Measurements from ENCODE around the gene CFAP73. TPM values are rescaled to one million over a fixed set of nuclear protein-coding genes. Genes with fewer than 3 reads are reported as not detected.

Gene CFAP73
- total RNA-seq, 1 experiment from 2014 or later, result 0.10 TPM

DNA sequence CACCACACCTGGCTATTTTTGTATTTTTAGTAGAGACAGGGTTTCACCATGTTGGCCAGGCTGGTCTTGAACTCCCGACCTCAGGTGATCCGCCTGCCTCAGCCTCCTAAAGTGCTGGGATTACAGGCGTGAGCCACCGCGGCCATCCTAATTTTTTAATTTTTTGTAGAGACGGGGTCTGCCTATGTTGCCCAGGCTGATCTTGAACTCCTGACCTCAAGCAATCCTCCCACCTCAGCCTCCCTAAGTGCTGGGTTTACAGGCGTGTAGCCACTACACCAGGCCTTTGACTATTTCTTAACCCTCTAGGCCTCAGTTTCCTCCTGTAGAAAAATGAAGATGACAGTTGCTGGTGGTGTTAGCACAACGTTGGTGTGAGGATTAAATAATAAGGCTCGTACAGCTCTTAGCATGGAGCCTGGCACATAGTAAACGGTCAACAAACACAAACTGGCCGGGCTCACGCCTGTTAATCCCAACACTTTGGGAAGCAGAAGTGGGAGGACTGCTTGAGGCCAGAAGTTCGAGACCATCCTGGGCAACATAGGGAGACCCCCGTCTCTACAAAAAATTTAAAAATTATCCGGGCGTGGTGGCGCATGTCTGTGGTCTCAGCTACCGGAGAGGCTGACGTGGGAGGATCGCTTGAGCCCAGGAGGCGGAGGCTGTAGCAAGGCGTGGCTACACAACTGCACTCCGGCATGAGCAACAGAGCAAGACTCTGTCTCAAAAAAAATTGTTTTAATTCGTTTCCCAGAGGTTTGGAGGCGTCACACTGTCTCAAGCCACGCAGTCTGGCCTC, 34.8 kb downstream of the CFAP73 start:
- H3K4me1 ChIP-seq (ENCODE audit: control insufficient read depth, insufficient read depth, low read length), result peaks cover 14% of the 10 kb centered on the region
- peak; percentile 79 for ATAC-seq
- no TSS peak for BruUV-seq (replicated peaks)
- intact Hi-C loops (cut with micrococcal nuclease; ENCODE audit: unreplicated experiment) (no loop called here), in situ Hi-C loops (cut with HindIII; ENCODE audit: low pct_unique_long_range_greater_than_20kb, low sequenced_read_pairs) (no loop called here)
- DNase-seq (ENCODE audit: low read depth, low spot score), result peak; percentile 68
- ChIA-PET POLR2A (no interaction called here), CTCF (interaction anchor here (0.9 kb wide), 1 partner anchor 277 kb away, joined by 4 read pairs; no protein-coding TSS in a partner anchor)
- TF ChIP-seq POLR2AphosphoS5 (IDR thresholded peaks at IDR 0.05; ENCODE audit: low read depth, low read length), result no peak
- 0 out of 2 replicates have a peak, but pooled peaks have one; percentile 7 for TF ChIP-seq SIN3A (IDR thresholded peaks at IDR 0.05; ENCODE audit: borderline replicate concordance, insufficient read depth, low read depth, low read length)
- no peaks in the 10 kb centered on the region for H3K27me3 ChIP-seq (ENCODE audit: control insufficient read depth, insufficient read depth, low read length)
- H3K9me3 ChIP-seq (ENCODE audit: control insufficient read depth, insufficient read depth, low read depth, low read length), result no peaks in the 10 kb centered on the region
- H3K4me3 ChIP-seq (ENCODE audit: low read depth in 2 of 2, low read length in 2 of 2), result peak overlapping the region; percentile 78 to 84
- peaks cover 14% of the 10 kb centered on the region for H3K36me3 ChIP-seq (ENCODE audit: control insufficient read depth, insufficient read depth, low read length)
- peak overlapping the region; percentile 77 for H3K27ac ChIP-seq (ENCODE audit: low read length)

DNA sequence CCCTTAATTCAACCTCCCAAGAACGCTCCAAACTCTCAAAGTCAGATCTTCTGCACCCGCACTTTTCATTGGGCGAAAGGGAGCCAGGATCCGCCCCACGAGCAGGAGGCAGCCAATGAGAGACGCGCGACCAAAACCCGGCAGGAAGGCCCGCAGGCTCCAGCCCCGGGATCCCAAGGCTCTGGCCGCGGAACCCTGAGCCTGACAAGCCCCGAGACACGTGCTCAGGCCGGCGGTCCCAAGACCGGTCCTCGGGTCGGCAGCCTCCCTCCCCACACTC, 35.3 kb downstream of the CFAP73 start:
- Histone ChIP-seq H3K27ac (ENCODE audit: low read length) (peak overlapping the region; percentile 77), H3K9me3 (ENCODE audit: control insufficient read depth, insufficient read depth, low read depth, low read length) (no peaks in the 10 kb centered on the region), H3K4me3 (ENCODE audit: low read depth in 2 of 2, low read length in 2 of 2) (peak overlapping the region; percentile 78 to 84), H3K36me3 (ENCODE audit: control insufficient read depth, insufficient read depth, low read length) (peaks cover 14% of the 10 kb centered on the region), H3K4me1 (ENCODE audit: control insufficient read depth, insufficient read depth, low read length) (peaks cover 14% of the 10 kb centered on the region), H3K27me3 (ENCODE audit: control insufficient read depth, insufficient read depth, low read length) (no peaks in the 10 kb centered on the region)
- TF ChIP-seq CTCF (IDR thresholded peaks at IDR 0.05) (no peak), SIN3A (IDR thresholded peaks at IDR 0.05; ENCODE audit: borderline replicate concordance, insufficient read depth, low read depth, low read length) (0 out of 2 replicates have a peak, but pooled peaks have one; percentile 77)
- DNase-seq (ENCODE audit: low read depth, low spot score) (no peak), ATAC-seq (peak; percentile 94)
- ChIA-PET POLR2A (no interaction called here), CTCF (interaction anchor here (0.9 kb wide), 1 partner anchor 277 kb away, joined by 4 read pairs; no protein-coding TSS in a partner anchor)
- BruUV-seq (replicated peaks), result TSS peak; percentile 71
- intact Hi-C loops (cut with micrococcal nuclease; ENCODE audit: unreplicated experiment), result no loop called here
- in situ Hi-C loops (cut with HindIII; ENCODE audit: low pct_unique_long_range_greater_than_20kb, low sequenced_read_pairs), result no loop called here

DNA sequence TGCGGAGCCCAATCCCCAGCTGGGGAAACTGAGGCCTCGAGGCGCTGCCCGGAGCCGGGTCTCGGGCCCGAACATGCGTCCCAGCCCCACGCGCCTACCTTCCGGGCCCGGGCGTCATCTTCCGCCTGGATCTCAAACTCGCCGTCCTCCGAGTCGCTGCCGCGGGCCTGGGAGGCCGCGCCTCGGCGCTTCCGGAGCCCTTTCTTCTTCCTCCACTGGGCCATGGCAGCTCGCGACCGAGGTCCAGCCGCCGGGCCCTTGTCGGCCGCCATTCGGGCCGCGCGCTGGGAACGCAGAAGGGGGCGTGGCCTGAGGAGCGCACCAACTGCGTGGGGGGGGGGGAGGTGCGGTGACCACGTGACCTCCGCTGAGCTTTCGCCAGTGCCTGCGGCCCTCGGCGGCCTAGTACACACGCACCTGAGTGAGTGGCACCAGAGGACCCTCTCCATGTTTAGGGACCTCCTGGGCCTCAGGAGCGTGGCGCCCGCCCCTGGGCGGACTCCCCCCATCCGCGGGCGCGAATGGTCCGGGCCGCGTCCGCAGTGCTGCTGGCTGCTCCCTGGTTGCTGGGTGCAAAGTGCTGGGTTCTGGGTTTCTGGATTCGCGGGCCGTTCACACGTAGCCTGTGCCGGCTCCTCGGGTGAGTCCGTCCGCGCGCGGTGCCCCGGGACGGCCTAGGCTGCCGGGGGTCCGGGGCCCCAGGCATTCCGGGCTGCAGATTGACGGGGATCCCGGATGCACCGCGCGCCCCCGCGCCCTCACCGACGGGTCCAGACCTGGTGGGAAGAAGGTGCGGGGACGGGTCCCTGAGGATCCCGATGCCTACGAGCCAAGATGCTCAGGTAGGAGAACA, 35.9 kb downstream of the CFAP73 start, which contains the start of the genes DDX54 and RITA1:
TSS of gene DDX54 (minus strand) at position 299 of the 853 bp plus-strand sequence. CDS start at position 272, 27 bp downstream.
TSS of gene RITA1 (plus strand) at position 542 of the 853 bp plus-strand sequence. CDS start 1,026 bp downstream, outside the sequence.
- ATAC-seq (peak; percentile 80), DNase-seq (ENCODE audit: low read depth, low spot score) (no peak)
- Histone ChIP-seq H3K36me3 (ENCODE audit: control insufficient read depth, insufficient read depth, low read length) (peaks cover 14% of the 10 kb centered on the region), H3K4me1 (ENCODE audit: control insufficient read depth, insufficient read depth, low read length) (peaks cover 15% of the 10 kb centered on the region), H3K9me3 (ENCODE audit: control insufficient read depth, insufficient read depth, low read depth, low read length) (no peaks in the 10 kb centered on the region), H3K4me3 (ENCODE audit: low read depth in 2 of 2, low read length in 2 of 2) (peak within 1 kb of the TSS; percentile 78 to 84), H3K27me3 (ENCODE audit: control insufficient read depth, insufficient read depth, low read length) (no peaks in the 10 kb centered on the region), H3K27ac (ENCODE audit: low read length) (peak within 1 kb of the TSS; percentile 77)
- TF ChIP-seq TCF7L2 (IDR thresholded peaks at IDR 0.05; ENCODE audit: low read depth, low read length) (peak; percentile 65; the same call in 1 of the 2 replicates), POLR2AphosphoS5 (IDR thresholded peaks at IDR 0.05; ENCODE audit: low read depth, low read length) (peak; percentile 83), CTCF (IDR thresholded peaks at IDR 0.05) (no peak), SIN3A (IDR thresholded peaks at IDR 0.05; ENCODE audit: borderline replicate concordance, insufficient read depth, low read depth, low read length) (0 out of 2 replicates have a peak, but pooled peaks have one; percentile 46)
- TF ChIP-seq, protein P1, sequence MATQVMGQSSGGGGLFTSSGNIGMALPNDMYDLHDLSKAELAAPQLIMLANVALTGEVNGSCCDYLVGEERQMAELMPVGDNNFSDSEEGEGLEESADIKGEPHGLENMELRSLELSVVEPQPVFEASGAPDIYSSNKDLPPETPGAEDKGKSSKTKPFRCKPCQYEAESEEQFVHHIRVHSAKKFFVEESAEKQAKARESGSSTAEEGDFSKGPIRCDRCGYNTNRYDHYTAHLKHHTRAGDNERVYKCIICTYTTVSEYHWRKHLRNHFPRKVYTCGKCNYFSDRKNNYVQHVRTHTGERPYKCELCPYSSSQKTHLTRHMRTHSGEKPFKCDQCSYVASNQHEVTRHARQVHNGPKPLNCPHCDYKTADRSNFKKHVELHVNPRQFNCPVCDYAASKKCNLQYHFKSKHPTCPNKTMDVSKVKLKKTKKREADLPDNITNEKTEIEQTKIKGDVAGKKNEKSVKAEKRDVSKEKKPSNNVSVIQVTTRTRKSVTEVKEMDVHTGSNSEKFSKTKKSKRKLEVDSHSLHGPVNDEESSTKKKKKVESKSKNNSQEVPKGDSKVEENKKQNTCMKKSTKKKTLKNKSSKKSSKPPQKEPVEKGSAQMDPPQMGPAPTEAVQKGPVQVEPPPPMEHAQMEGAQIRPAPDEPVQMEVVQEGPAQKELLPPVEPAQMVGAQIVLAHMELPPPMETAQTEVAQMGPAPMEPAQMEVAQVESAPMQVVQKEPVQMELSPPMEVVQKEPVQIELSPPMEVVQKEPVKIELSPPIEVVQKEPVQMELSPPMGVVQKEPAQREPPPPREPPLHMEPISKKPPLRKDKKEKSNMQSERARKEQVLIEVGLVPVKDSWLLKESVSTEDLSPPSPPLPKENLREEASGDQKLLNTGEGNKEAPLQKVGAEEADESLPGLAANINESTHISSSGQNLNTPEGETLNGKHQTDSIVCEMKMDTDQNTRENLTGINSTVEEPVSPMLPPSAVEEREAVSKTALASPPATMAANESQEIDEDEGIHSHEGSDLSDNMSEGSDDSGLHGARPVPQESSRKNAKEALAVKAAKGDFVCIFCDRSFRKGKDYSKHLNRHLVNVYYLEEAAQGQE (IDR thresholded peaks at IDR 0.05; ENCODE audit: insufficient read depth in 1 of 2, low read depth in 2 of 2, low read length in 1 of 2), result no peak
- POLR2A ChIA-PET, result interaction anchor here (0.6 to 0.7 kb wide), 3 partner anchors 20 to 178 kb away, joined by 3 to 8 read pairs (median 5); no protein-coding TSS in a partner anchor
- no TSS peak for BruUV-seq (replicated peaks)
- CTCF ChIA-PET, result interaction anchor here (0.6 to 0.9 kb wide), 2 partner anchors 42 to 276 kb away, joined by 3 to 4 read pairs; no protein-coding TSS in a partner anchor
- in situ Hi-C loops (cut with HindIII; ENCODE audit: low pct_unique_long_range_greater_than_20kb, low sequenced_read_pairs) (no loop called here), intact Hi-C loops (cut with micrococcal nuclease; ENCODE audit: unreplicated experiment) (no loop called here)
